Activated naive CD8-positive, alpha-beta T cell treated with anti-CD3 and anti-CD28 coated beads, Interleukin-2, amount 10 ng/mL, durations not matched to agents 7 days and 5 days (primary cell): ENCODE data around the gene C1orf198. TPM values are rescaled to one million over a fixed set of nuclear protein-coding genes. Genes with fewer than 3 reads are reported as not detected.

Source experiments
- ATAC-seq: fragments of 150-1000 bp; cut with Tn5 transposase; one replicate; pipeline ENCODE4 v1.10.0; 2021; ENCODE audit warnings: low read depth, moderate library complexity
- POLR2A ChIA-PET: fragments of 350-600 bp; sonication (Branson Sonifier 250); formaldehyde crosslinking; loops from one replicate; lab custom pipeline; 2021; ENCODE audit warnings: antibody characterized with exemption; lab: Charles Lee
- DNase-seq: peaks from one replicate; pipeline ENCODE4 v3.0.0; 2021
- H3K27ac Mint-ChIP-seq: one replicate; pipeline ENCODE4 v1.8.0; 2022; ENCODE audit warnings: mild to moderate bottlenecking, mixed read lengths
- H3K27me3 Mint-ChIP-seq: one replicate; pipeline ENCODE4 v1.8.0; 2022; ENCODE audit warnings: mild to moderate bottlenecking, moderate library complexity, mixed read lengths
- H3K36me3 Mint-ChIP-seq: one replicate; pipeline ENCODE4 v1.8.0; 2021; ENCODE audit warnings: mild to moderate bottlenecking, mixed read lengths
- H3K4me1 Mint-ChIP-seq: one replicate; pipeline ENCODE4 v1.8.0; 2021; ENCODE audit warnings: mixed read lengths
- H3K4me3 Mint-ChIP-seq: one replicate; pipeline ENCODE4 v1.8.0; 2022; ENCODE audit warnings: mild to moderate bottlenecking, moderate library complexity, mixed read lengths
- H3K9me3 Mint-ChIP-seq: one replicate; pipeline ENCODE4 v1.8.0; 2021; ENCODE audit warnings: mixed read lengths
- total RNA-seq, 2 experiments: library from RNA; stranded (reverse); gene quantifications; one replicate each; pipeline ENCODE4 v1.2.3, GENCODE V29; 2021

Gene C1orf198
- total RNA-seq, 2 experiments from 2014 or later = 2.8 to 3.8 TPM

- H3K27me3 Mint-ChIP-seq = peaks cover 2% of the 10 kb centered on the region
- peaks cover 4% of the 10 kb centered on the region for H3K9me3 Mint-ChIP-seq
- H3K4me3 Mint-ChIP-seq = no peak overlapping the region
- DNase-seq = no peak
- H3K4me1 Mint-ChIP-seq = no peaks in the 10 kb centered on the region
- no peak overlapping the region for H3K27ac Mint-ChIP-seq
- POLR2A ChIA-PET = no interaction called here
- no peaks in the 10 kb centered on the region for H3K36me3 Mint-ChIP-seq
- no peak for ATAC-seq
Measured at GRCh38 chr1:230827801-230828200, 40.5 kb downstream of the C1orf198 start.

GRCh38 chr1:230827081-230827681, 41.1 kb downstream of the C1orf198 start:
- peaks cover 4% of the 10 kb centered on the region for H3K9me3 Mint-ChIP-seq
- ATAC-seq = no peak

GRCh38 chr1:230826166-230826875, 42.0 kb downstream of the C1orf198 start:
- no peaks in the 10 kb centered on the region for H3K36me3 Mint-ChIP-seq
- H3K27me3 Mint-ChIP-seq = peaks cover 2% of the 10 kb centered on the region
- H3K9me3 Mint-ChIP-seq = no peaks in the 10 kb centered on the region

More at GRCh38 chr1:230827081-230827681, 41.1 kb downstream of the C1orf198 start:
- DNase-seq = no peak
- POLR2A ChIA-PET = no interaction called here
- H3K36me3 Mint-ChIP-seq = no peaks in the 10 kb centered on the region
- no peak overlapping the region for H3K27ac Mint-ChIP-seq
- H3K27me3 Mint-ChIP-seq = peaks cover 2% of the 10 kb centered on the region
- H3K4me3 Mint-ChIP-seq = no peak overlapping the region
- no peaks in the 10 kb centered on the region for H3K4me1 Mint-ChIP-seq

GRCh38 chr1:230825761-230826160, 42.6 kb downstream of the C1orf198 start:
- Mint-ChIP-seq H3K27ac (no peak overlapping the region), H3K4me1 (no peaks in the 10 kb centered on the region), H3K36me3 (no peaks in the 10 kb centered on the region), H3K27me3 (peaks cover 2% of the 10 kb centered on the region), H3K4me3 (no peak overlapping the region), H3K9me3 (no peaks in the 10 kb centered on the region)
- POLR2A ChIA-PET = no interaction called here
- DNase-seq (no peak), ATAC-seq (no peak)

More at GRCh38 chr1:230826166-230826875, 42.0 kb downstream of the C1orf198 start:
- Mint-ChIP-seq H3K27ac (no peak overlapping the region), H3K4me1 (no peaks in the 10 kb centered on the region), H3K4me3 (no peak overlapping the region)
- DNase-seq (no peak), ATAC-seq (no peak)
- POLR2A ChIA-PET = no interaction called here

DNA sequence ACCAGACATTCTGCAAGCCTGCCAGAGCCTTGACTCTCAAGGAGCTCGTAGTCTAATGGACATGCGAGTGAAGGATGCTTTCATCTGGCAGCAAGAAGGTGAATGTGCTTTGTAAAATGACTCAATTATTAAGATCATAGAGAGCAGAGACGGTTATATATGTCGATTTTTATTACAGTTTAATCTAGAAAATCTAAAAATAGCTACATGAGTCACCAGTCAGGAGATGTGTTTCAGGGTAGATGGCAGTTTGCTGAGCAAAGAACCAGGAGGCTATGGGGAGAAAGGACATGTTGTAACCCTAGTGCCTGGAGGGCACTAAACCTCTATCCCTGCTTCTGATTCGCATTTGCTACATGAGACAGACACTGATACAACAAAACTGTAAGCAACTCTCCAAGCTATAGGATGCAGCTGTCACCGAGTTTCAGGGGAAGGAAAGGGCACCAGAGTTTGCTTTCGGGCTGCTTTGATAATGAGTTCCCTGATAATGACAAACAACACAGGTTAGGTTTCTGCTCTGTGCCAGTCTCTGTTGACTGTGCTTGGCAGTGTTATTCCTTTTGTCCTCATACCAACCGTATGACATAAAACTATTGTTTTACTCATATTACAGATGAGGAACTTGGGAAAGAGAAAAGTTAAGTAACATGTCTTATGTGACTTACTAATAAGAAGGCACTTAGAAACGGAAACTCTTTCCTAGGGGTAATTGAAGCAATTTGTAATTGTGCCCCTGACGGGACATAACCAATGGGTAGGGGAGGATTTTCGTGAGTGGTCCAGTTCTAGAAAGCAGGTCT, 43.2 kb downstream of the C1orf198 start:
- Mint-ChIP-seq H3K4me3 (no peak overlapping the region), H3K27ac (no peak overlapping the region), H3K4me1 (no peaks in the 10 kb centered on the region), H3K36me3 (no peaks in the 10 kb centered on the region), H3K27me3 (peaks cover 4% of the 10 kb centered on the region), H3K9me3 (no peaks in the 10 kb centered on the region)
- POLR2A ChIA-PET = no interaction called here
- ATAC-seq (no peak), DNase-seq (no peak)

- H3K4me3 Mint-ChIP-seq = no peak overlapping the region
- H3K36me3 Mint-ChIP-seq = no peaks in the 10 kb centered on the region
- H3K4me1 Mint-ChIP-seq = no peaks in the 10 kb centered on the region
- POLR2A ChIA-PET = no interaction called here
- no peak overlapping the region for H3K27ac Mint-ChIP-seq
- DNase-seq (no peak), ATAC-seq (no peak)
- peaks cover 4% of the 10 kb centered on the region for H3K27me3 Mint-ChIP-seq
- no peaks in the 10 kb centered on the region for H3K9me3 Mint-ChIP-seq
Measured at GRCh38 chr1:230824551-230824918, 43.8 kb downstream of the C1orf198 start.

DNA sequence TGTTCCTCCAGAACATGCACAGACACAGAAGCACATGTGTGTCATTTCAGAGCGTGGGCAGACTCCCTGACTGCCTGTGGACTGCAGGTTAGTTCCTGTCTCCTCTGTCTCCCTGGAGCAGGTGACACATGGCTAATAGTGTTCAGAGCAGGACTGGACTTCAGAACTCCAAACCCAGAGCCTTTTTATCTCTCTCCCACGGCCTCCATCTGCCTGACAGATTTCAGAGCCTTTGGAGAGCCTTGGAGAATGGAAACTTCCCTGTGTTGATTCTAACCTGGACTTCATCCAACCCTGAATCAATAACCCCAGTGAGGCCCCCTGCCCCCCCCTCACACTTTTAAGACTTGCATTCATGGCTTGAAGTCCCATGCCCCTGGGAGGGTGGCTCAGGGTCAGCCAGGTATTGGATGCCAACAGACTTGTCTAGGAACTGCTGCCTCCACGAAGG, 44.4 kb downstream of the C1orf198 start:
- Mint-ChIP-seq H3K27me3 (peaks cover 2% of the 10 kb centered on the region), H3K4me1 (no peaks in the 10 kb centered on the region), H3K9me3 (no peaks in the 10 kb centered on the region), H3K36me3 (no peaks in the 10 kb centered on the region), H3K4me3 (no peak overlapping the region), H3K27ac (no peak overlapping the region)
- POLR2A ChIA-PET = no interaction called here
- ATAC-seq = no peak
- DNase-seq = no peak

DNA sequence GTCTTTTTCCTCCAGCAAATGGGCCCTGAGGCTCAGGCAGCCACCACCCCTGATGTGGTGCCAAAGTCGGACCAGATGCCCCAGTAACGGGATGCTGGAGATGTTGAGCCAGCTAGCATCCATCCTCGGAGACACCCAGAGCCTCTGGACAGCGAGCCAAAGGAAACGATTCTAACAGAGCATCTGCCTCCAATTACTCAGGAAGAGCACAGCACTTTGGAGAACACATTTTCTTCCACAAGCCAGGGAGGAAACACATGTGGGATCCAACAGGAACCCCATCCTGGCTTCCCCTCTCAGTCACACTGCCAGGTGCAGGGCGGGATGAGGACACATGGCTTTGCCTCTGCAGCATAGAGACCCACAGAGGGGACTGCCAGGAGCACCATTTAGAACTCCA, 44.9 kb downstream of the C1orf198 start:
- H3K27ac Mint-ChIP-seq = no peak overlapping the region
- POLR2A ChIA-PET = no interaction called here
- no peak overlapping the region for H3K4me3 Mint-ChIP-seq
- H3K36me3 Mint-ChIP-seq = no peaks in the 10 kb centered on the region
- H3K27me3 Mint-ChIP-seq = peaks cover 2% of the 10 kb centered on the region
- no peak for ATAC-seq
- no peaks in the 10 kb centered on the region for H3K4me1 Mint-ChIP-seq
- H3K9me3 Mint-ChIP-seq = no peaks in the 10 kb centered on the region
- no peak for DNase-seq

GRCh38 chr1:230822092-230822581, 46.2 kb downstream of the C1orf198 start:
- Mint-ChIP-seq H3K4me3 (no peak overlapping the region), H3K9me3 (no peaks in the 10 kb centered on the region), H3K36me3 (no peaks in the 10 kb centered on the region), H3K27me3 (peaks cover 9% of the 10 kb centered on the region), H3K4me1 (no peaks in the 10 kb centered on the region), H3K27ac (no peak overlapping the region)
- DNase-seq (no peak), ATAC-seq (no peak)
- POLR2A ChIA-PET = no interaction called here

DNA sequence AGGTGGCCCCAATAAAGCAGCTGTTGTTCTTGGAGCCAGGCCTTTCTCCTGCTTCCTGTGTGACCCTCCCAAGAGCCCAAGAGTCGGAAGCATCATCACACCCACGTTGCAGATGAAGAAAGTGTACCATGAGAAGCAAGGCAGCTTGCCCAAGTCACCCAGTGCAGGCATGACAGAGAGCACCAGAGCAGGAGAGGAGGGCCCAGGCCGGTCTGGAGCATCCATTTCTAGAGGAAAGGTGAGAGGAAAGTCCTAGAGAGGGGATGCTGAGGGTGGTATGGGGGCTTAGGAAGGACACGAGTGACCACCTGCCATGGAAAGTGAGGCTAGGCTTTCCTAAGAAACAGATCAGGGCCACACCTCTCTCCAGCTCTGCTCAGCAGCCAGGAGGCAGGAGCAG, 47.0 kb downstream of the C1orf198 start:
- H3K27ac Mint-ChIP-seq = no peak overlapping the region
- ATAC-seq = no peak
- no peaks in the 10 kb centered on the region for H3K4me1 Mint-ChIP-seq

DNA sequence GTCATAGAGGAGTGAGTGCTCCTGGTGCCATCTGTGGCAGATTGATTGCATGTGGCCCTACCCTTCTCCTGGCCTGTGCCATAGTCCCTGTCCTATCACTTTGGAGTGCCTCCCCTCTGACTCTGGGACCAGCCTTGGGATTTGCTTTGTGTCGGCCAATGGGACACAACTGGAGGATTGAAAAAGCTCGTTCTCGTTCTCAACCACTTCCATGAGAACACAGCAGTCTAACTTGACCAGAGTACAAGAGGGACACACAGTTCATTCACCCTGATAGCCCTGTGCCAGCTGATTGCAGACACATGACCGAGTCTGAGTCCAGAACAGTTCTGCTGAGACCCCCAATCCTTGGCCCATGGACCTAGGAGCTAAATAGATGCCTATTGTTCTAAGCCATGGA, 47.8 kb downstream of the C1orf198 start:
- Mint-ChIP-seq H3K27ac (no peak overlapping the region), H3K4me1 (no peaks in the 10 kb centered on the region), H3K27me3 (peaks cover 16% of the 10 kb centered on the region), H3K4me3 (no peak overlapping the region), H3K9me3 (no peaks in the 10 kb centered on the region), H3K36me3 (no peaks in the 10 kb centered on the region)
- ATAC-seq (no peak), DNase-seq (no peak)
- POLR2A ChIA-PET = no interaction called here

More for the DNA sequence above, 47.0 kb downstream of the C1orf198 start:
- POLR2A ChIA-PET = no interaction called here
- Mint-ChIP-seq H3K9me3 (no peaks in the 10 kb centered on the region), H3K27me3 (peaks cover 9% of the 10 kb centered on the region), H3K36me3 (no peaks in the 10 kb centered on the region), H3K4me3 (no peak overlapping the region)
- DNase-seq = no peak

- no peak overlapping the region for H3K4me3 Mint-ChIP-seq
- no peaks in the 10 kb centered on the region for H3K9me3 Mint-ChIP-seq
- no peak overlapping the region for H3K27ac Mint-ChIP-seq
- DNase-seq (no peak), ATAC-seq (no peak)
- H3K36me3 Mint-ChIP-seq = no peaks in the 10 kb centered on the region
- H3K4me1 Mint-ChIP-seq = no peaks in the 10 kb centered on the region
- peaks cover 22% of the 10 kb centered on the region for H3K27me3 Mint-ChIP-seq
- POLR2A ChIA-PET = no interaction called here
Measured at GRCh38 chr1:230819976-230820375, 48.3 kb downstream of the C1orf198 start.

GRCh38 chr1:230818901-230819300, 49.4 kb downstream of the C1orf198 start:
- Mint-ChIP-seq H3K36me3 (no peaks in the 10 kb centered on the region), H3K27ac (no peak overlapping the region), H3K4me3 (no peak overlapping the region), H3K4me1 (no peaks in the 10 kb centered on the region), H3K9me3 (peaks cover under 1% of the 10 kb centered on the region), H3K27me3 (peaks cover 24% of the 10 kb centered on the region)
- POLR2A ChIA-PET = no interaction called here
- ATAC-seq = no peak
- DNase-seq = no peak
